Measurements from ENCODE around the gene KAT6B. TPM values are rescaled to one million over a fixed set of nuclear protein-coding genes. Genes with fewer than 3 reads are reported as not detected.

KAT6B gene
- total RNA-seq, 4 donors from 2014 or later: 50.0 to 75.8 (median 57.5) TPM

GRCh38 chr10:74975758-74976157 is 149.4 kb downstream of the KAT6B start:
- H3K4me3 ChIP-seq: no peak overlapping the region
- no peaks in the 10 kb centered on the region for H3K9me3 ChIP-seq
- peaks cover 12 to 26% (median 18%) of the 10 kb centered on the region in 4 donors for H3K4me1 ChIP-seq
- peaks cover 15 to 37% (median 25%) of the 10 kb centered on the region in 4 donors for H3K36me3 ChIP-seq
- no peak overlapping the region for H3K27ac ChIP-seq (replicated peaks in 1 of 4)
- intact Hi-C loops (cut with DNase I): no loop called here
- over 99% methylated on average over 9 of the region's 9 CpGs for WGBS
- TF ChIP-seq EP300 (IDR thresholded peaks at IDR 0.05) (no peak), POLR2AphosphoS5 (IDR thresholded peaks at IDR 0.05) (no peak), POLR2A (IDR thresholded peaks at IDR 0.05; ENCODE audit: low read depth) (no peak)
- TF ChIP-seq, protein P1, sequence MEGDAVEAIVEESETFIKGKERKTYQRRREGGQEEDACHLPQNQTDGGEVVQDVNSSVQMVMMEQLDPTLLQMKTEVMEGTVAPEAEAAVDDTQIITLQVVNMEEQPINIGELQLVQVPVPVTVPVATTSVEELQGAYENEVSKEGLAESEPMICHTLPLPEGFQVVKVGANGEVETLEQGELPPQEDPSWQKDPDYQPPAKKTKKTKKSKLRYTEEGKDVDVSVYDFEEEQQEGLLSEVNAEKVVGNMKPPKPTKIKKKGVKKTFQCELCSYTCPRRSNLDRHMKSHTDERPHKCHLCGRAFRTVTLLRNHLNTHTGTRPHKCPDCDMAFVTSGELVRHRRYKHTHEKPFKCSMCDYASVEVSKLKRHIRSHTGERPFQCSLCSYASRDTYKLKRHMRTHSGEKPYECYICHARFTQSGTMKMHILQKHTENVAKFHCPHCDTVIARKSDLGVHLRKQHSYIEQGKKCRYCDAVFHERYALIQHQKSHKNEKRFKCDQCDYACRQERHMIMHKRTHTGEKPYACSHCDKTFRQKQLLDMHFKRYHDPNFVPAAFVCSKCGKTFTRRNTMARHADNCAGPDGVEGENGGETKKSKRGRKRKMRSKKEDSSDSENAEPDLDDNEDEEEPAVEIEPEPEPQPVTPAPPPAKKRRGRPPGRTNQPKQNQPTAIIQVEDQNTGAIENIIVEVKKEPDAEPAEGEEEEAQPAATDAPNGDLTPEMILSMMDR (IDR thresholded peaks at IDR 0.05): no peak
- DNase-seq (ENCODE audit: extremely low spot score): no peak
- H3K27me3 ChIP-seq: no peaks in the 10 kb centered on the region

GRCh38 chr10:74976565-74976964 is 150.2 kb downstream of the KAT6B start:
- H3K9me3 ChIP-seq: no peaks in the 10 kb centered on the region
- no peaks in the 10 kb centered on the region for H3K27me3 ChIP-seq
- peaks cover 15 to 37% (median 25%) of the 10 kb centered on the region in 4 donors for H3K36me3 ChIP-seq
- peaks cover 12 to 22% (median 16%) of the 10 kb centered on the region in 4 donors for H3K4me1 ChIP-seq
- 94% methylated on average over 6 of the region's 6 CpGs for WGBS
- intact Hi-C loops (cut with DNase I): no loop called here
- H3K4me3 ChIP-seq: no peak overlapping the region
- TF ChIP-seq, protein P1 (IDR thresholded peaks at IDR 0.05): no peak
- TF ChIP-seq POLR2A (IDR thresholded peaks at IDR 0.05; ENCODE audit: low read depth) (no peak), EP300 (IDR thresholded peaks at IDR 0.05) (no peak), POLR2AphosphoS5 (IDR thresholded peaks at IDR 0.05) (no peak)
- DNase-seq (ENCODE audit: extremely low spot score): no peak
- H3K27ac ChIP-seq (replicated peaks in 1 of 4): no peak overlapping the region

- no peaks in the 10 kb centered on the region for H3K27me3 ChIP-seq
- intact Hi-C loops (cut with DNase I): no loop called here
- 88% methylated on average over 2 of the region's 2 CpGs for WGBS
- no peaks in the 10 kb centered on the region for H3K9me3 ChIP-seq
- no peak overlapping the region for H3K4me3 ChIP-seq
- DNase-seq (ENCODE audit: extremely low spot score): no peak
- H3K27ac ChIP-seq (replicated peaks in 1 of 4): no peak overlapping the region
- TF ChIP-seq POLR2A (IDR thresholded peaks at IDR 0.05; ENCODE audit: low read depth) (no peak), POLR2AphosphoS5 (IDR thresholded peaks at IDR 0.05) (no peak)
- TF ChIP-seq, protein P1 (IDR thresholded peaks at IDR 0.05): no peak
- peaks cover 12 to 27% (median 18%) of the 10 kb centered on the region in 4 donors for H3K4me1 ChIP-seq
- H3K36me3 ChIP-seq: peaks cover 15 to 37% (median 27%) of the 10 kb centered on the region in 4 donors
Observed at GRCh38 chr10:74977072-74977471, 150.7 kb downstream of the KAT6B start.

DNA sequence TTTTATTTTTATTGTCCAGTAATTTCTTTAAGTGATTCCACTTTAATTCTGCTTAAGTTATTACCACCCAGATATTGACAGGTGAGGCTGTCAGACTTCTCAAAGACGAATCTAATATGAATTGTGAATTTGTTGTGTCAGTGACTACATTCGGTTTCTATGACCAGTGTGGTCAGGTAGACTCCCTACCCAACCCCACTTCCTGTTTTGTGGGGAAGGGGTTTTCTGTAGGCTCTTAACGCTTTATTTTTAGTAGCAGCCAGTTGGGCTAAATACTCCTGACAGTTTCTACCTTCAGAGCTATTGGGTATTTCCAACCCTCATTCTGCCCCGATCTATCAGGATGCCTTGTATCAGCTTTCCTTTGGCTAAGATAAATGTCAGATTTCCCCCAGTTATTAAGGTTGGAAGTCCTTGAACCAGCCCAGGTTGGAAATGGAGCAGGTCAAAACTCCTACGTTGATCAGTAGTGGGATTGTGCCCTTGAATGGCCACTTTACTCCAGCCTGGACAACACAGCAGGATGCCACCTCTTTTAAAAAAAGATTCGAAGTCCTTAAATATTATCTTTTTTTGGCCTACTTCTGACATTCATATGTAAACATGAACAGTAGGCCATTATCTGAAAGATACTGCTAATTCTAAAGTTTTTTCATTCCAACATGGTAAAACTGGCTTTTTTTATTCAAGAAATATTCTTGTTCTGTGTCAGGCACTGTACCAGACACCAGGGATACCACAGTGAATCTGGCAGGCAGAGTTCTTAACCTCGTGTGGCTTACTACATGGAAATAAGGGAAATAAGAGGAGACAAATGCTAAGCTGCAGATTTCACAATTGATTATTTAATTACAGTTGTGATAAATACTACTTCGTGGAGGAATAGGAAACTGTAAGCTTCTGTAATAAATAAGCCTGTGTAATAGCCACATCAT is 151.8 kb downstream of the KAT6B start:
- Histone ChIP-seq H3K4me1 (peaks cover 12 to 32% (median 26%) of the 10 kb centered on the region in 4 donors), H3K27ac (replicated peaks in 1 of 4) (no peak overlapping the region), H3K9me3 (no peaks in the 10 kb centered on the region), H3K27me3 (no peaks in the 10 kb centered on the region), H3K36me3 (peaks cover 15 to 49% (median 30%) of the 10 kb centered on the region in 4 donors), H3K4me3 (no peak overlapping the region)
- 89% methylated on average over 8 of the region's 8 CpGs for WGBS
- intact Hi-C loops (cut with DNase I): no loop called here
- no peak for DNase-seq (ENCODE audit: extremely low spot score)
- TF ChIP-seq, protein P1 (IDR thresholded peaks at IDR 0.05): no peak
- TF ChIP-seq POLR2AphosphoS5 (IDR thresholded peaks at IDR 0.05) (no peak), EP300 (IDR thresholded peaks at IDR 0.05) (no peak), POLR2A (IDR thresholded peaks at IDR 0.05; ENCODE audit: low read depth) (no peak)
